ENCODE data around the gene LIMS4.
"Not testable (repeated sequence)": the region's sequence is repeated elsewhere in the genome, so short reads cannot be mapped to it uniquely, and the experiment has no call there.

The LIMS4 gene

GRCh38 chr2:110456291-110457213 is 16.1 kb downstream of the LIMS4 start:
- H3K4me3 ChIP-seq; DNase-seq (ENCODE audit: low spot score); H3K27ac ChIP-seq: not testable (repeated sequence)

GRCh38 chr2:110455080-110455670 is 17.4 kb downstream of the LIMS4 start:
- H3K4me3 ChIP-seq; H3K27ac ChIP-seq; DNase-seq (ENCODE audit: low spot score): not testable (repeated sequence)

GRCh38 chr2:110450951-110451350 is 21.7 kb downstream of the LIMS4 start:
- not testable (repeated sequence) for DNase-seq (ENCODE audit: low spot score); H3K27ac ChIP-seq; H3K4me3 ChIP-seq

- not testable (repeated sequence) for H3K4me3 ChIP-seq; DNase-seq (ENCODE audit: low spot score); H3K27ac ChIP-seq
Observed at GRCh38 chr2:110449127-110449947, 23.3 kb downstream of the LIMS4 start.

DNA sequence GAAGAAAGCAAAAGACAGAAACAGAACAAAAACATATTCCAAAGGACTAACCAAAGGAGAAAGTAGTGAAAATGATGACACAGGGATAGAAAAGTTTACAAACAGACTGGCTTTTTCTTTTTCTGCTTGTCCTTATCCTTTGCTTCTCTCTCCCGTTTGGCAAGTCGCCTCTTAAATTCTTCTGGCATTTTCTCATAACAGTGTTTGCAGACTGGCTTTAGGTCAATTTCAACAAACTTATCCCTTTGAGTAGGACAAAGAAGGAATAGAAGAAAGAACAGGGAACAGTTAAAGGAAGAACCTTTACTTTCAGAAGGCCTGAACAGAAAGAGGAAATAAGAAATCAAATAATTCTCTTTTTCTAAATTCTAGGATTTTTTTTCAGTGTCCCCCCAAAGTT is 26.0 kb downstream of the LIMS4 start:
- not testable (repeated sequence) for H3K27ac ChIP-seq; H3K4me3 ChIP-seq; DNase-seq (ENCODE audit: low spot score)

- DNase-seq (ENCODE audit: low spot score); H3K4me3 ChIP-seq; H3K27ac ChIP-seq: not testable (repeated sequence)
Observed at GRCh38 chr2:110443305-110444005, 29.2 kb downstream of the LIMS4 start.

DNA sequence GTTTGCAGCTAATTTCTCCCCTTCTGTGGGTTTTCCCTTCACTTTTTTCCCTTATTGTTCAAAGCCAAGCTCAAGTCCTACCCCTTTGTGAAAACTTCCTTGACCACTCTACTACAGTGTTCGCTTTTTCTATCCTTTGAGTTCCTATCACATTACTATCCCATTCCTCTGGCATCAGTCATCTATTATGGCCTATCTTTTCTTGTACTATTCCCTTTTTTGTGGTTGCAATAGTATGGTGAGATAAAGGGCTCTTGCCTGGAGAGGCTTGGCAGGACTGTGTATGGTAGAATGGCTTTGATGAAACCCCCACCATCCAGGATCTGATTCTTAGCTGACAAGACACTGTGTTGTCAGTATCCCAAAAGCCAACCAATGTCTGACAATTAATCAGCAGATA is 30.7 kb downstream of the LIMS4 start:
- not testable (repeated sequence) for H3K4me3 ChIP-seq; H3K27ac ChIP-seq; DNase-seq (ENCODE audit: low spot score)

DNA sequence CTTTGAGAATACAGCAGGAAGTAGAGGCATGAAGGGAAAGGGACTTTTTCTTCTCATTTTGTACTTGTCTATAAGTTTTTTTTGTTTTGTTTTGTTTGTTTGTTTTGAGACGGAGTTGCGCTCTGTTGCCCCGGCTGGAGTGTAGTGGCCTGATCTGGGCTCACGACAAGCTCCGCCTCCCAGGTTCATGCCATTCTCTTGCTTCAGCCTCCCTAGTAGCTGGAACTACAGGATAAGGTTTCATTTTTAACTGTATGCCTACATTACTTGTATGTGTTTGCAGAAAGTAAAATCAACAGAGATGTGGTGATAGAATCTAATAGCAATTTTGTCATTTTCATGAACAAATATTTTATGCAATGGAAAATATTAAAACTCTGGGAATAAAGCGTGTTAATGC is 38.1 kb downstream of the LIMS4 start:
- H3K27ac ChIP-seq; DNase-seq (ENCODE audit: low spot score); H3K4me3 ChIP-seq: not testable (repeated sequence)

GRCh38 chr2:110425725-110426124 is 46.9 kb downstream of the LIMS4 start:
- not testable (repeated sequence) for H3K4me3 ChIP-seq; H3K27ac ChIP-seq; DNase-seq (ENCODE audit: low spot score)

DNA sequence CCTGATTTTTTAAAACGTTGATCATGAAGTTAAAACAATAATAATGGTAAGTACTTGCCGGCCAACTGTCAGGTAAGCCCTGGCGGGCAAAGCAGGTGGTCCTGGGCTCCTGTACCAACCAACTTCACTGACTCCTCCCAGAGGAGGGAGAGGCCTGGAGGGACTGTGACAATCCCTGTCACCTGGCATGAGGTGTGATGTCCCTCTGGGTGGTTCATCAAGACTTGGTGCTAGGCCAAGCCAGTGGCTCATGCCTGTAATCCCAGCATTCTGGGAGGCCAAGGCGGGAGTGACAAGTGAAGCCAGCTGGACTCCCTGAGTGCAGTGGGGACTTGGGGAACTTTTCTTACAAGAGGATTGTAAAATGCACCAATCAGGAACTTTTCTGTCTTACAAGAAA is 48.2 kb downstream of the LIMS4 start:
- H3K4me3 ChIP-seq; H3K27ac ChIP-seq; DNase-seq (ENCODE audit: low spot score): not testable (repeated sequence)

DNA sequence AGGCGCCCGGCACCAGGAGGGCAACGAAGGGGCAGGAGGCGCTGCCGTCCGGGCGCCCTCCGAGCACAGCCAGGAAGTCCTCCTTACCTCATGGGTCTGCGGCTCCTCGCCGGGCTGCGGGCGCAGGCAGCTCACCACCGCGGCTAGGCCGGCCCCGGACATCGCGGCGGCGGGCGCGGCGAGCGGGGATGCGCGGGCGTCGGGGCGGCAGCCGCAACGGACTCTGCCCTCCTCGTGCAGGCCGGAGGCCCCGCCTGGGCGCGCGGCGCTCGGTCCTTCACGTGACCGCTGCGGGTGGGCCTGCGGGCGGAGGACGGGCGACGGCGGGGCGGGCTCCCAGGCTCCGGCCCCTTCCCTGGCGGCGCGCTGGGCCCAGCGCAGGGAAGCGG is 49.0 kb downstream of the LIMS4 start:
- not testable (repeated sequence) for DNase-seq (ENCODE audit: low spot score); H3K27ac ChIP-seq; H3K4me3 ChIP-seq

DNA sequence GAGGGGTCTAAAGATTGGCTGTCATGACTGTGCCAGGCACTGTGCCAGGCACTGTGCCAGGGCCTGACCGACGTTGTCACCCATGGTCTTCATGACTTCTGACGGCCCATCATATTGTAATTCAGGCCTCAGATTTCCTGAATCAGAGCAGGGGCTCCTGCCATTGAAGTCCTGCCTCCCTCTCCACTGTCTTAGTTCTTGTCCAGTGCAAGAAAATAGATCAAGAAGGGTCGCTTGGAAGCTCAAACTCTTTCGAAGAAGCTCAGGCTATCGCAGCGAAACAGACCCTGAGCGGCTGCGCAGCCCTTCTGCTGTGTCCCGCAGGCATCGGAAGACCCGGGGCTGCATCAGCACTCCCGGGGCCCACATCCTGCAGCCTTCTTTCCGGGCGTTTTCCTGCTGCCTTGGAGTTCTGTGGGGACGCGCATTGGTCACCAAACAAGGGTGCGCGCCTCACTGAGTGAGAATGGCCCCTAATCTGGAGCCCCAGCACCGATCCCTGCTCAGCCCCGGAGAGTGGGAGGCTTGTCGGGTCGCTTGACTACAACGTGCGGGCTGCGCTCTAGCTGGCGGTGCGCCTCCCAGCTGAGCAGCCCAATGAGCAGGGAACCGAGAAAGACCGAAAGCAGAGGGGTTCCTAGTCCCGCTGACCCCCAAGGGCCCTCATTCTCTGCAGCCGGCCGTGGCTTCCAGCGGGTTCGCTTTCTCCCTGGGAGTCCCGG is 49.6 kb downstream of the LIMS4 start:
- not testable (repeated sequence) for H3K27ac ChIP-seq; DNase-seq (ENCODE audit: low spot score); H3K4me3 ChIP-seq

GRCh38 chr2:110420641-110421354 is 51.8 kb downstream of the LIMS4 start:
- not testable (repeated sequence) for DNase-seq (ENCODE audit: low spot score); H3K4me3 ChIP-seq; H3K27ac ChIP-seq

DNA sequence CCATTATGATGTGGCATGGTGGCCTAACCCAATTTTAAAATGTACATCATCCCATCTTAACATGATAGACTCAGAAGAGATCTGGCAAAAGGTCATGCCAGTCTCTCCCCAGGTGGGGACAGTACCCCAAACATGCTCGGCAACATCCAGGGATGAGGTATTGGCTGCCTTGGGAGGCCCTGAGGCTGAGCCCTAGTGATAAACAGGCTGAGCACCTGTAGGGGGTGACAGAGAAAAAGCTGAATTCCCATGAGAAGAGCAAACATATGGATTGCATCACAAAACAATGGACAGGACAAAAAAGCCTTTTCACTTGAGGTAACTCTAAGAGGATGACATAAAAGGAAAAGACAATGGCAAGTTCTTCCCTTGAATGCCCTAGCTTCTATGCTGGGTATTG is 65.5 kb downstream of the LIMS4 start:
- H3K27ac ChIP-seq; H3K4me3 ChIP-seq; DNase-seq (ENCODE audit: low spot score): not testable (repeated sequence)

GRCh38 chr2:110404988-110405387 is 67.6 kb downstream of the LIMS4 start:
- not testable (repeated sequence) for H3K4me3 ChIP-seq; H3K27ac ChIP-seq; DNase-seq (ENCODE audit: low spot score)

DNA sequence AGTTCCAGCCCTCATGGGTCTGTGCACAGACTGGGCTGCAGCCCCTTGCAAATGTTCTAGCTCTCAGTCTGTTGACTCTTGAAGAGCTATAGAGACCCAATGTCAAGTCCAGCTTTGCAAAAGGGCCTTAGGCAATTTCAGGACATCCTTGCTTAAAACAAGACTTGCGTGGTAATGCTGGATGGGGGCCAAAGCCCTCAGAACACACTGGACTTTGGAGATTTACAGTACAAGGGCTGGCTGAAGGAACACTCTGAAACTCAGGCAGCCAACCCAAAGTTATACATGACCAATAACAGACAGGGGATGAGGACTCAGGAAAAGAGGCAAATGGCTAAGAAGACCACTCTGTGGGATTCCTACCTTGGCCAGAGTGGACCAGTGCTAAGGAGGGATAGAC is 68.4 kb downstream of the LIMS4 start:
- not testable (repeated sequence) for H3K4me3 ChIP-seq; DNase-seq (ENCODE audit: low spot score); H3K27ac ChIP-seq

DNA sequence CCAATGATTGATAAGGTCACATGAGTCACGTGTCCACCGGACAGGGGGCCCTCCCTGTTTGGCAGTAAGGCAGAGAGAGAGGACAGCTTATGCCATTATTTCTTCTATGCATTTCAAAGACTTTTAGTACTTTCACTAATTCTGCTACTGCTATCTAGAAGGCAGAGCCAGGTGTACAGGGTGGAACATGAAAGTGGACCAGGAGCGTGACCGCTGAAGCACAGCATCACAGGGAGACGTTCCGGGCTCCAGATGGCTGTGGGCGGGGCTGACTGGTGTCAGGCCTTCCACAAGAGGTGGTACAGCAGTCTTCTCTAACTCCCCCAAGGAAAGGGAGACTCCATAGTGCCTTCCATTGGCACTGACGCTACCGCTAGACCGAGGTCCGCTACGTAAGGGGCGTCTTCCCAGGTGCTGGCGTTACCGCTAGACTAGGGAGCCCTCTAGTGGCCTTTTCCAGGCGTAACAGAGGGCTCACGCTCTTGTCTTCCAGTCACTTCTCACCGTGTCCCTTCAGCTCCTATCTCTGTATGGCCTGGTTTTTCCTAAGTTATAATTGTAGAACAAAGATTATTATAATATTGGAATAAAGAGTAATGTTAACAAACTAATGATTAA is 71.5 kb downstream of the LIMS4 start:
- DNase-seq (ENCODE audit: low spot score); H3K4me3 ChIP-seq; H3K27ac ChIP-seq: not testable (repeated sequence)
